Endodermal cell (in vitro differentiated cells): ENCODE data around the gene DYNC2LI1. TPM values are rescaled to one million over a fixed set of nuclear protein-coding genes. Genes with fewer than 3 reads are reported as not detected.

Experiments used
- DNase-seq: peaks from one replicate; pipeline ENCODE4 v3.0.0-alpha.2; 2017
- H3K27ac ChIP-seq: 2 replicates; pipeline ENCODE4 v1.5.1; 2013; ENCODE audit warnings: mild to moderate bottlenecking, low read depth, low read length, moderate library complexity
- H3K27me3 ChIP-seq: 2 replicates; pipeline ENCODE4 v1.6.1; 2013; ENCODE audit warnings: mild to moderate bottlenecking, low read length, moderate library complexity; ENCODE audit not compliant: insufficient read depth, control insufficient read depth, poor library complexity, severe bottlenecking
- H3K36me3 ChIP-seq: 2 replicates; pipeline ENCODE4 v1.7.0; 2013; ENCODE audit warnings: mild to moderate bottlenecking, low read length, moderate library complexity; ENCODE audit not compliant: control insufficient read depth, insufficient read depth
- H3K4me1 ChIP-seq: one replicate; pipeline ENCODE4 v1.7.0; 2013; ENCODE audit warnings: low read length; ENCODE audit not compliant: control insufficient read depth, insufficient read depth
- H3K4me3 ChIP-seq: 2 replicates; pipeline ENCODE4 v1.5.1; 2013; ENCODE audit warnings: mild to moderate bottlenecking, low read length, moderate library complexity
- H3K9ac ChIP-seq: 2 replicates; pipeline ENCODE4 v1.6.1; 2013; ENCODE audit warnings: mild to moderate bottlenecking, low read length, moderate library complexity; ENCODE audit not compliant: poor library complexity, severe bottlenecking; ENCODE audit errors: extremely low read depth
- H3K9me3 ChIP-seq: 2 replicates; pipeline ENCODE4 v1.6.1; 2013; ENCODE audit warnings: mild to moderate bottlenecking, low read length, moderate library complexity; ENCODE audit not compliant: control insufficient read depth
- H3K27ac Mint-ChIP-seq: 2 replicates; pipeline ENCODE4 v1.8.0; 2020; ENCODE audit warnings: mixed read lengths
- H3K27me3 Mint-ChIP-seq: 2 replicates; pipeline ENCODE4 v1.8.0; 2021; ENCODE audit warnings: mild to moderate bottlenecking, mixed read lengths; ENCODE audit not compliant: insufficient read depth
- H3K36me3 Mint-ChIP-seq: 2 replicates; pipeline ENCODE4 v1.8.0; 2020; ENCODE audit warnings: low read depth, mixed read lengths
- H3K4me1 Mint-ChIP-seq: 2 replicates; pipeline ENCODE4 v1.8.0; 2020; ENCODE audit warnings: mixed read lengths
- H3K4me3 Mint-ChIP-seq: 2 replicates; pipeline ENCODE4 v1.8.0; 2020; ENCODE audit warnings: mild to moderate bottlenecking, moderate library complexity, mixed read lengths
- H3K9me3 Mint-ChIP-seq: 2 replicates; pipeline ENCODE4 v1.8.0; 2020; ENCODE audit warnings: mild to moderate bottlenecking, mixed read lengths
- CTCF ChIP-seq: fragments of 200-600 bp; sonication (generic); conservative IDR thresholded peaks from 2 replicates; pipeline ENCODE4 v1.5.0; 2021; ENCODE audit warnings: antibody characterized with exemption, mild to moderate bottlenecking
- WGBS, 2 experiments: methylation state at CpG; one replicate each; pipeline versions ENCODE4 v1.1.5 to v1.1.7; 2013; ENCODE audit warnings: missing lambda C conversion rate in 2 of 2, mixed read lengths in 1 of 2; ENCODE audit not compliant: insufficient coverage in 1 of 2, insufficient read length in 1 of 2; 5-methylcytosine and 5-hydroxymethylcytosine counted together
- total RNA-seq, 2 donors: library from RNA; stranded (reverse); fragmentation: NEBNext Ultra II Directional in 1 of 2; extraction: Animal tissue kit (Norgen Biotek cat#: 25700) in 1 of 2; gene quantifications; 2 replicates in 1 of 2; 3 replicates in 1 of 2; pipeline ENCODE4 v1.2.1, GENCODE V29; 2021

Gene DYNC2LI1
- total RNA-seq, 2 donors from 2014 or later: 17.1 to 39.7 TPM

DNA sequence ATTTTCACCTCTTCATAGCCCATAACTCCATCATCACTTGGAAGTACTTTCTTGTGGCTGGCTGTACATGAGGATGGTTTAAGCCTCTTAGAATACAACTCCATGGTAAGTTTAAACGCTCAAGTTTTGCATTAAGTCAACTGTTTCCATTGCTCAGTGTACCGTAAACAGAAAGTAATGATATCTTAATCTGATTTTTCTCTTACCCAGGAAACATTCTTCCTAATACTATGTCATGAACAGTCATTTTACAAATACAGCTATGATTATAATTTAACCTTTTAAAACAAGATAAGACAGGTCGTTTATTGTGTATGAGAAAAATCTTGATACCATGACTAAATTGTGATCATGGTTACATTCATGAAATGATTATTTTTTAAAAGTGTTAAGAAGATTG is 11.6 kb upstream of the DYNC2LI1 start:
- 87 to 100% methylated on average over 1 to 3 of the region's 3 CpGs for WGBS, 2 experiments
- no peaks in the 10 kb centered on the region for H3K9me3 Mint-ChIP-seq
- DNase-seq: no peak
- Histone ChIP-seq H3K9ac (no peak overlapping the region), H3K36me3 (no peaks in the 10 kb centered on the region), H3K4me1 (no peaks in the 10 kb centered on the region), H3K4me3 (no peak overlapping the region), H3K9me3 (no peaks in the 10 kb centered on the region), H3K27me3 (no peaks in the 10 kb centered on the region), H3K27ac (no peak overlapping the region)
- H3K4me3 Mint-ChIP-seq: no peak overlapping the region
- no peaks in the 10 kb centered on the region for H3K36me3 Mint-ChIP-seq
- H3K27me3 Mint-ChIP-seq: no peaks in the 10 kb centered on the region
- no peaks in the 10 kb centered on the region for H3K4me1 Mint-ChIP-seq
- no peak for TF ChIP-seq CTCF
- H3K27ac Mint-ChIP-seq: no peak overlapping the region

DNA sequence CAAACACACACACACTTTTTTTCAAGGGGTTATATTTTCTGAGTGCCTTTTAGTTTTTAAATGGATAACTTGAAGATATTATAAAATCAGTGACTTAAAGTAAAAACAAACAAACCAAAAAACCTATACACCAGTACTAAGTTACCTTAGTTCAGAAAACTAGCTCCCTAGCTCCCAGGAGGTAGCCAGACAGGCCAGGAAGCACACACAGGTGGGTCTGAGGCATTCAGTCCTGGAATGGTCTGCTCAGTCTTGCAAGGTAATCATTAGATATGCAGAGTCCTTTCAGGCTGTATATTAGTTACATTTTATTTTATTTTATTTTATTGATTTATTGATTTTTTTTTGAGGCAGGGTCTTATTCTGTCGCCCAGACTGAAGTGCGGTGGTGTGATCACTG is 10.7 kb upstream of the DYNC2LI1 start:
- H3K36me3 Mint-ChIP-seq: no peaks in the 10 kb centered on the region
- no peaks in the 10 kb centered on the region for H3K27me3 Mint-ChIP-seq
- Histone ChIP-seq H3K27ac (no peak overlapping the region), H3K4me1 (no peaks in the 10 kb centered on the region), H3K9me3 (no peaks in the 10 kb centered on the region), H3K27me3 (no peaks in the 10 kb centered on the region), H3K4me3 (no peak overlapping the region), H3K9ac (no peak overlapping the region), H3K36me3 (no peaks in the 10 kb centered on the region)
- H3K4me3 Mint-ChIP-seq: no peak overlapping the region
- no peak for DNase-seq
- no peak for TF ChIP-seq CTCF
- H3K4me1 Mint-ChIP-seq: no peaks in the 10 kb centered on the region
- 94% methylated on average over 2 of the region's 2 CpGs; no CpG with 5 or more reads in 1 of the 2 experiments for WGBS, 2 experiments
- no peak overlapping the region for H3K27ac Mint-ChIP-seq
- H3K9me3 Mint-ChIP-seq: no peaks in the 10 kb centered on the region

- no peaks in the 10 kb centered on the region for H3K27me3 Mint-ChIP-seq
- WGBS, 2 experiments: 80 to 83% methylated on average over 1 of the region's 1 CpG
- no peak overlapping the region for H3K4me3 Mint-ChIP-seq
- DNase-seq: no peak
- no peaks in the 10 kb centered on the region for H3K27me3 ChIP-seq
- no peak overlapping the region for H3K27ac ChIP-seq
- H3K4me3 ChIP-seq: no peak overlapping the region
- H3K9ac ChIP-seq: no peak overlapping the region
- no peaks in the 10 kb centered on the region for H3K36me3 ChIP-seq
- no peaks in the 10 kb centered on the region for H3K9me3 ChIP-seq
- no peak for TF ChIP-seq CTCF
- H3K9me3 Mint-ChIP-seq: no peaks in the 10 kb centered on the region
- H3K4me1 Mint-ChIP-seq: no peaks in the 10 kb centered on the region
- no peaks in the 10 kb centered on the region for H3K4me1 ChIP-seq
- H3K36me3 Mint-ChIP-seq: no peaks in the 10 kb centered on the region
- H3K27ac Mint-ChIP-seq: no peak overlapping the region
Measured at GRCh38 chr2:43764086-43764705, 9.6 kb upstream of the DYNC2LI1 start.
